CD4-positive, alpha-beta T cell treated with Interleukin-10 for 1 hour (primary cell): ENCODE measurements around the gene RFX4.
"Not testable (repeated sequence)": the region's sequence is repeated elsewhere in the genome, so short reads cannot be mapped to it uniquely, and the experiment has no call there.

Experiments
- DNase-seq: peaks from one replicate; pipeline ENCODE4 v3.0.0-alpha.2; 2020

RFX4 gene

DNA sequence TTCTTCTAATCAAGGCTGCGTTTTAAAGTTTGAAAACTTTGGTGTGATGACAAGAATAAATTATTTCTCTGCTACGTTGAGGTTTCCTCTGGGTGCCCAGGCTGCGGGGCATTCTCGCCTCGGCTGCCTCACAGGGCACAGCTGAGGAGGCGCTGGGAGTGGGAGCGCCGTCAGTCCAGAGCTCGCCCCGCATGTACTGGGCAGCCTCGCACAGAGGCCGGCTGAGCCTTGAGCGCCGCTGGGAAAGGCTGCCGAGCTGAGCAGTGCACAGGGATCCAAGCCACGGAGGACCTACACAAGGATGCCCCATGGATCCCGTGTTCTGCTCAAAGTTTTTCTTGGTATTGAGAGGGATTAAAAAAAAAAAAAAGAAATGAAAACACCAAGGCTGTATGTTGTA lies 11.6 kb downstream of the RFX4 start:
- DNase-seq: no peak

DNA sequence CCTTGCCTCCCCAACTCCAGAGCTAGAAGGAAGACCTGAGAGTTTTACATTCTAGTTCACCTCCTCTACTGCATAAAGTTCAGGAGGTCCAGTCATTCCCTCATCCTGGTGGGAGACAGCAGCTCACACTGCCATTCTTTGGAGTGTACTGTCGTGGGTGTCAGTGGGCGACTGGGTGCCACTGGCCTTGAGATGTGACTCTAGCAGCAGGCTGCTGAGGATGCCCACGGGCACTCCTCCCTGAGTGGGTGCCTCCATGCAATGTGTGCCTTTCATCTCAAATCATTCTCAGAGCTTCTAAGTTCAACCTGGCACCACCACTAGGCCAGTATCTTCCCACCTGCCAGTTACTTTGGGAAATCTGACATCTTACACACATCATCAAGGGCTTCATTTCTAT lies 12.5 kb downstream of the RFX4 start:
- DNase-seq: no peak

DNA sequence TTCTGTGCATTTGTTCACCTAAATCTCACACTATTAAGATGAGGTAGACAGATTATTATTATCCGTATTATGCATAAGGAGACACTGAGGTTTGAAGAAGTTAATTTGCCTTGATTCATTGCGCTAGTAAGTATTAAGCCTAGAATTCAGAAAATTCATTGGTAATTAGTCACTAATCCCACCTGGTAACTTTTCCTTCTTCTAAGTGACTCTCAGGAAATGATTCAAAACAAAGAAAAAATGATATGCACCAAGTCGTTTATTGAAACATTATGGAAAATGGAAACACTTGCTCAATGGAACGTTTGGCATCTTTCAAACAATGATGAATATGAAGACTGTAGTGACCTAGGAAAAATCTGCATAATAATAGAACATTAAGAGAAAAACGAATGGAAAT lies 15.2 kb downstream of the RFX4 start:
- DNase-seq: no peak

DNA sequence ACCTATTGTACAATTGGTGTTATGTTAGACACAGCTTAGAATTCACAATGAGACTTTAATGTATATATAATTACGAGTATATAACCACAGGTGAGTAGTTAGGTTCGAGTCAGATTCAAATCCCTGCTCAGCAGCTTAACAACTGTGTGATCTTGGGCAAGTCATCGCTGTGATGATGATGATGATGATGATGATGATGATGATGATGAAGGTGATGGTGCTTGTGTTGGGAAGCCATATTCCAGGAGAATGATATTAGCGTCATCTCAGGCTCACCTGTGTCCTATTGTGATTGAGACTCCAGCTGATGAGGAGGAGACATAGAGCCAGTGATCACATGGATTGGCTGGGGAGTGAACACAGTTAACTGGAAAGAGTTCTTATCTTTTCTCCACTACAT lies 16.5 kb downstream of the RFX4 start:
- DNase-seq: no peak

DNA sequence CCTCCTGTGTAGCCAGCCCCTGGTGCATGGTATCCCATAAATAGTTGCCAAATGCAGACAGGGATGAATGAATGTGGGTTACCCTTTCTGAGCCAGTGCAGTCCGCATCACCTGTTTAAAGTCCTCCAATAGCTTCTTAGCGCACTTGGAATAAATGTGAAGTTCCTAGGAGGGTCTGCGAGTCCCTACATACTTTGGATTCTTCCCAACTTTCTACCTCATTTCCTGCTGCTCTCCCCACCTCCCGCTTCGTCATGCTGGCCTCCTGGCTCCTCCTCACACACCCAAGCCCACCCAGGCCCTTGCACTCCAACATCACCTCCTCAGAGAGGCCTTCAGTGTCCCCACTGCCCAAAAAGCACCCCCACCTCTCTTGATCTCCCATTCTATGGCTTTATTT lies 17.7 kb downstream of the RFX4 start:
- no peak for DNase-seq

GRCh38 chr12:106601031-106601430 lies 18.2 kb downstream of the RFX4 start:
- no peak for DNase-seq

- no peak for DNase-seq
These were observed 18.7 kb downstream of the RFX4 start for GRCh38 chr12:106601496-106601895.

GRCh38 chr12:106602076-106602475 lies 19.3 kb downstream of the RFX4 start:
- no peak for DNase-seq

DNA sequence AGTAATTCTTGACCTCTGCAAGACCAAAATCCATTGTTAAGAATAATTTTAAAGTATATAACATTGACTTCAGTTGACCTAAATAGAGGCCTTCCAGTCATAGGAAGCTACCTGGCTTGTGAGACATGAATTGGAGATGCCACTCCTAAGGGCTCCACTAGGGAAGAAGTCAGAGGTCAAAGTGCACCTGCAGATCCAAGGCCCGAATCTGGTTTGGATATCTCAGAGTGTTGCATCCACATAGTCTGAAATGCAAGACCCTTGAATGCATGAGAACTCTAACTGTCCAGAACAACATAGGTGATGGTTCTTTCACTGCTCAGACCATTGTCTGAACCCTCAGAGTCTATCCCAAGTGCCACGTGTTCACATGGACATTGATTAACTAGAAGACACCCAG lies 22.4 kb downstream of the RFX4 start:
- no peak for DNase-seq

GRCh38 chr12:106620588-106620987 lies 37.8 kb downstream of the RFX4 start:
- not testable (repeated sequence) for DNase-seq

DNA sequence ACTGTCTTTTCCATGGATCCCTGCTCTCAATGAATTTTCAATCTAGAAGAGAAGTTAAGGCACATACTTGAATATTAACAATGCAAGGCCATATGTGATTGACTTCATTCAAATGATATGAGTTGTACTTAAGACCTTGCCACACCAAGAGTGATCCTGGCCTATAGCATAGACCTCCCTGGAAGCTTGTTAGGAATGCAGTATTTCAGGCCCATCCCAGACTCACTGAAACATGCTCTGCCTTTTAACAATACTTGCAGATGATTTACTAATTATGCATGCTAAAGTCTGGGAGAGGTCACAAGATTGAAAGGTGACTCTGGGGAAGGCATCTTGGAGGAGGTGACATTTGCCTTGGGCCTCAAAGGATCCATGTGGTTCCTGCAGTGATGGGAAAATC lies 43.2 kb downstream of the RFX4 start:
- no peak for DNase-seq

- DNase-seq: no peak
These were observed 47.2 kb downstream of the RFX4 start for GRCh38 chr12:106629797-106630659.

- DNase-seq: no peak
These were observed 48.3 kb downstream of the RFX4 start for GRCh38 chr12:106631150-106631549.

- no peak for DNase-seq
These were observed 49.0 kb downstream of the RFX4 start for GRCh38 chr12:106631797-106632196.

GRCh38 chr12:106632797-106633450 lies 50.1 kb downstream of the RFX4 start:
- no peak for DNase-seq

DNA sequence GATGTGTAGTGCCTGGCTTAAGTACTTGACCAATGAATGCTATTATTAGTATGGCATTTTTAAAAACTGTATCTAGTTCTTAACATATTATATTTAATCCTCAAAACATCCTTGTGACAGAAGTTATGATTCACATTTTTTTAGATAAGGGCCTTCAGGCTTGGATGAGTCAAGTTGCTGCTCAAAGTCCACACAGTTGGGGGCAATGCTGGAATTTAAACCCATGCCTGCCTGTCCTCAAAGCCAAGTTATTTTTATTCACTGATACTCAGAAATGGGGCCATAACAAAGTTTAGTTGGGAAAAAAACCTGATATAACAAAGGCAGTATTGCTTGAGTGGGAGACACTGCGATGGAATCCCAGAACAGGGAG lies 50.6 kb downstream of the RFX4 start:
- no peak for DNase-seq

- no peak for DNase-seq
These were observed 51.4 kb downstream of the RFX4 start for GRCh38 chr12:106634206-106634605.

GRCh38 chr12:106643000-106643399 lies 60.2 kb downstream of the RFX4 start:
- no peak for DNase-seq

DNA sequence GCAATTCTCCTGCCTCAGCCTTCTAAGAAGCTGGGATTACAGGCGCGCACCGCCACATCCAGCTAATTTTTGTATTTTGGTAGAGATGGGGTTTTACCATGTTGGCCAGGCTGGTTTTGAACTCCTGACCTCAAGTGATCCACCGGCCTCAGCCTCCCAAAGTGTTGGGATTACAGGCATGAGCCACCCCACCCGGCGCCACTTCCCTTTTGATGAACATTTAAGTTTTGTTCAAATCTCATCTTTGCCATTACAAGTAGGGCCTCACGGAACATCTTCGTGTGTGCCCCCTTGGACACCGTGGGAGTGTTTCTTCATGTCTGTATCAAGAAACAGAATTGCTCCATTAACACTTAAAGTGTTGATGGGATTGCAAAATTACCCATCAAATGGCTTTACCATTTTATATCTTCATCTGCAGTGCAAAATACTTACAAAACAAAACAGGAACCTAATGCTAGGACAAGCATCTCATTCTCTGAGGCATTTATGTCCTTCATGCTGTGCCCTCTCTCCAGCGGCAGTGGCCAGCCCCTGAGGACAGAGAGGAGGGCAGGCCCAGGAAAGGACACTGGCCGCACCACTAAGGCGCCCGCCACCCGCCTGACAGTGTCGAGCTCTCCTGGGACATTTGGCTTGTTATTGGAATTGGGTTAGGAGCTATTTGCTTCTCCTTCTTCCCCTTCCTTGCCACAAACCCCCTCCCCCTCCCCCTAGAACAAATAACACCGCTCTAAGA lies 61.7 kb downstream of the RFX4 start:
- no peak for DNase-seq

DNA sequence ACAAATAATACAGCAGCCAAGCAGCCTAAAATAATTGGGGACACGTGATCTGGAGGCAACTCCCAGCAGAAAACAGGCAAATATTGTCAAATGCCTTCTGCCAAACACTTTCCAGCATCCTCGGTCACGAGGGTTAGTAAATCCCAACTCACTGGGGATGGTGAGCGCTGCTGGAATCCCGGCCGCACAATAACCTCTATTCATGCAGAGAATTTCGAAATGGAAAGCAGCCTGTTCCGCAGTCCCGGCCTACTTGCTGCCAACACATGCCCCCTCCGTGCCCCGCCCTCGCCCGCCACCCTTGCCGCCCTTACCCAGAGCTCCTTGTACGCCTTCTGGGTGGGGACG lies 62.2 kb downstream of the RFX4 start:
- DNase-seq: no peak

GRCh38 chr12:106645465-106646330 lies 62.9 kb downstream of the RFX4 start:
- no peak for DNase-seq

- DNase-seq: no peak
These were observed 63.7 kb downstream of the RFX4 start for GRCh38 chr12:106646472-106646871.
